SK-N-MC (cell line): ENCODE results near the gene NKX1-1.

Source experiments
- DNase-seq: peaks from one replicate; pipeline ENCODE4 v3.0.0-alpha.2; 2011; ENCODE audit warnings: low read depth, low spot score
- H3K27ac ChIP-seq: fragments of 200-600 bp; sonication (generic); 2 replicates; pipeline ENCODE4 v1.5.1; 2016; ENCODE audit warnings: mixed run types
- H3K36me3 ChIP-seq: fragments of 200-600 bp; sonication (generic); 2 replicates; pipeline ENCODE4 v1.6.1; 2017; ENCODE audit warnings: antibody characterized with exemption, low read length, mixed read lengths; ENCODE audit not compliant: insufficient read depth
- H3K4me3 ChIP-seq: fragments of 200-600 bp; sonication (generic); 2 replicates; pipeline ENCODE4 v1.5.1; 2016
- H3K9ac ChIP-seq: fragments of 200-600 bp; sonication (generic); 2 replicates; pipeline ENCODE4 v1.8.0; 2017; ENCODE audit warnings: mixed run types, mixed read lengths; ENCODE audit not compliant: insufficient read length
- H3K9me3 ChIP-seq: fragments of 200-600 bp; sonication (generic); 2 replicates; pipeline ENCODE4 v1.6.1; 2017; ENCODE audit warnings: low read depth, mild to moderate bottlenecking, antibody characterized with exemption, low read length, moderate library complexity, mixed read lengths
- EZH2 ChIP-seq: fragments of 200-600 bp; sonication (generic); IDR thresholded peaks from one replicate; pipeline ENCODE4 v1.6.1; 2017; ENCODE audit warnings: antibody characterized with exemption
- FOXP2 ChIP-seq: optimal IDR thresholded peaks from 2 replicates; pipeline ENCODE3; 2011; ENCODE audit warnings: mild to moderate bottlenecking, moderate library complexity; ENCODE audit not compliant: insufficient read depth; ENCODE audit errors: extremely low read length, control extremely low read depth
- POLR2AphosphoS5 ChIP-seq: IDR thresholded peaks from 2 replicates; pipeline ENCODE4 v1.6.1; 2012; ENCODE audit warnings: mild to moderate bottlenecking, low read depth, low read length, borderline replicate concordance

NKX1-1 gene

DNA sequence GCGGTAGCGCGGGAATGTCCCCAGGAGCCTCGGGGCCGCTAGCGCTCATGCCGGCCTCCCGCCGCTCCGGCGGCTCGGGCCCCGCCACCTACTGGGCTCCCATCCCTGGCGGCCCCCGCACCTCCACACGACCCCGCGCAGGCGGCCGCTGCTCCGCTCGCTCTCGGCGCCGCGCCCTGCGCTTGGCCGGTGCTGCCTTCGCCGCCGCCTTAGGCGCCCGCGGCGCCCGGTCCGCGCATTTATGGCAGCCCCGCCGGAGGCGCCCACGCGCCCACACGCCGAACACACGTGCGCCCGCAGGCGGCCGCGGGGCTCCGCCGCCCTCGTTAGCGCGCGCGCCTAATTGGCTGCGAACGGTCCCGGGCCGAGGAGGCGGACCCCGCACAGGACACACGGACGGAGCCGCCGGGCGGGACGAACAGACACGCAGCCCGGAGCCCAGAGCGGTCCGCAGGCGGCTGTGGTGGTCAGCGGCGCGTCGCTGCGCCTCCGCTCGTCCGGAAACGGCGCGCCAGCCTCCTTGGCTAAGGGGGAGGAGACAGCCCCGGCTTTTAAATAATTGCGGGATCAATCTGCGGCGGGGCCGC is at the start of gene NKX1-1:
NKX1-1 (minus strand) TSS at position 49 of the 587 bp plus-strand sequence; CDS start at position 49, 0 bp downstream.
- Histone ChIP-seq H3K4me3 (no peak within 1 kb of the TSS), H3K9me3 (no peaks in the 10 kb centered on the region), H3K9ac (no peak within 1 kb of the TSS), H3K36me3 (no peaks in the 10 kb centered on the region), H3K27ac (no peak within 1 kb of the TSS)
- TF ChIP-seq POLR2AphosphoS5 (no peak), EZH2 (no peak), FOXP2 (no peak)
- no peak for DNase-seq

GRCh38 chr4:1453731-1454130 is 47.5 kb upstream of the NKX1-1 start:
- Histone ChIP-seq H3K36me3 (no peaks in the 10 kb centered on the region), H3K9me3 (no peaks in the 10 kb centered on the region), H3K4me3 (no peak overlapping the region), H3K27ac (no peak overlapping the region), H3K9ac (no peak overlapping the region)
- TF ChIP-seq POLR2AphosphoS5 (no peak), EZH2 (no peak), FOXP2 (no peak)
- no peak for DNase-seq

DNA sequence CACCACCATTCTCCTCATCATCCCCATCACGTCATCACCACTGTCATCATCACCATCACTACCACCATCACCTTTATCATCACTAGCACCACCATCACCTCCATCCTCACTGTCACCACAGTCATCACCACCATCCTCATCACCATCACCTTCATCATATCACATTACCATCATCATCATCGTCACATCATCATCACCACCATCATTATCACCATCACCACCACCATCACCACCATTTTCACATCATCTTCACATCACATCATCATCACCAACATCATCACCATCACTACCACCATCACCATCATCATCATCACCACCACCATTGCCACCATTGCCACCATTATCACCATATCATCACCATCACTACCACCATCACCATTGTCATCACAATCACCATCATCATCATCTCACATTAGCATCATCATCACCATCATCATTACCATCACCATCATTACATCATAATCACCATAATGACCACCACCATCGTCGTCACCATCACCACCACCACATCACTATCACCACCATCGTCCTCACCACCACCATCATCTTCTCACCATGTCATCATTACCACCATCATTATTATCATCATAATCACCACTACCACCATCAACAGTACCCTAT is 46.3 kb upstream of the NKX1-1 start:
- Histone ChIP-seq H3K36me3 (no peaks in the 10 kb centered on the region), H3K4me3 (no peak overlapping the region), H3K9ac (no peak overlapping the region), H3K27ac (no peak overlapping the region), H3K9me3 (no peaks in the 10 kb centered on the region)
- no peak for DNase-seq
- TF ChIP-seq POLR2AphosphoS5 (no peak), FOXP2 (no peak), EZH2 (no peak)

DNA sequence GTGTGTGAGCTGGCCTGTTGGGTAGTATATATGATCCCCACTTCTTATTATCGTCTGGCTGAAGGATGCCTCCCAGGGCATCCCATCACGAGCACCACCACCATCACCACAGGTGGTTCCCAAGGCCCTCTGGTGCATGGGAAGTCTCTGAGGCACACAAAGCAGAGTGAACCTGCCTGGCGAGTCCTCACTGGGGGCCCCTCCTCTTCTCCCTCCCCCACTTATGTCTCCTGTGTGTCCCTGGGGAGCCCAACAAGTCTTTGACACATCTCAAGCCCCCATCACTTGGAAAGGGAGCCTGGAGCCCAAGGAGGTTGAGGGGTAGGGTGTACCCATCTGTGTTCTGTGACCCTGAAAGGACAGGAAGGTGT is 45.5 kb upstream of the NKX1-1 start:
- Histone ChIP-seq H3K9me3 (no peaks in the 10 kb centered on the region), H3K4me3 (no peak overlapping the region), H3K27ac (no peak overlapping the region), H3K9ac (no peak overlapping the region), H3K36me3 (no peaks in the 10 kb centered on the region)
- TF ChIP-seq EZH2 (no peak), POLR2AphosphoS5 (no peak), FOXP2 (no peak)
- no peak for DNase-seq

GRCh38 chr4:1451106-1451751 is 45.0 kb upstream of the NKX1-1 start:
- Histone ChIP-seq H3K9me3 (no peaks in the 10 kb centered on the region), H3K36me3 (no peaks in the 10 kb centered on the region), H3K9ac (no peak overlapping the region), H3K4me3 (no peak overlapping the region), H3K27ac (no peak overlapping the region)
- TF ChIP-seq EZH2 (no peak), FOXP2 (no peak), POLR2AphosphoS5 (no peak)
- DNase-seq = no peak

DNA sequence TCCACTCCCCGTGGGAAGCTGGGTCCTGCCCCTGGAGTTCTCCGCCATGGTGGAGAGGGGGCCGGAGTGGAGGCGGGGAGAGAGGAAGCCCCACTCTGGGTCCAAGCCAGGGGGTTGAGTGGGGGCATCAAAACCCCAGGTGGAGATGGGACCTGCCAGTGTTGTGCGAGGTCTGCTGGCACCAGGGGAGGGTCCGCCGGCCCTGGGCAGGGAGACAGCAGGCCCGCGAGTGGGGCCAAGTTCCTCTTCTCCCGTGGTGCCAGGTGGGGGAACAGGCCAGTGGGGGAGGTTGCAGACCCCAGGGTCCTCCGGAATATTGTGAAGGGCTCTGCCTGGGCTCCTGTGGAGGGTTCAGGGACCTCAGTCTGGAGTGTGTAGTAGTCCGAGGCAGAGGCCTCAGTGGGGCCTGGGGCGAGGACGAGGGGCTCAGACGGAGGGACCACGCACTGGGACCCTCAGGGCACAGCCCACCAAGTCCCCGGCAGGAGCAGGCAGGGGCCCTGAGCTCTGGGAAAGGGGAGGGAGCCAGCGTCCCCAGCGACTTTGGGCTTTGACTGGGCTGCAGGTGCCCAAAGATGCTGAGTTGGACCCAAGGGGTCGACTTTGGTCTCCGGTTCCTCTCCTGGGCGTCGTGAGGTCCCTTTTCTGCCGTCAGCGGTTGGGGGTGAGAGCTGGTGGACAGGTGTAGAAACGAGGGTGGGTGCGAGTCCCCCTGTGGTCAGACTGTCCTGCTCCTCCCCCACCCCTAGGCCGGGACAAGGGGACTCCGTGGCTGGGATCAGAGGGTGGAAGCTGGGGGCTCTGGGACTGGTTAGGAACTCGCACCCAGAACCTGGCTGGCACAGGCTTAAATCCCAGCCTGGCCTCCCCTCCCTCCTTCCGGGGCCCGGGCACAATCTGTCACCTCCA is 43.8 kb upstream of the NKX1-1 start:
- Histone ChIP-seq H3K27ac (no peak overlapping the region), H3K4me3 (no peak overlapping the region), H3K9ac (no peak overlapping the region), H3K36me3 (no peaks in the 10 kb centered on the region), H3K9me3 (no peaks in the 10 kb centered on the region)
- TF ChIP-seq EZH2 = no peak
- no peak for TF ChIP-seq POLR2AphosphoS5
- no peak for TF ChIP-seq FOXP2
- DNase-seq = no peak

DNA sequence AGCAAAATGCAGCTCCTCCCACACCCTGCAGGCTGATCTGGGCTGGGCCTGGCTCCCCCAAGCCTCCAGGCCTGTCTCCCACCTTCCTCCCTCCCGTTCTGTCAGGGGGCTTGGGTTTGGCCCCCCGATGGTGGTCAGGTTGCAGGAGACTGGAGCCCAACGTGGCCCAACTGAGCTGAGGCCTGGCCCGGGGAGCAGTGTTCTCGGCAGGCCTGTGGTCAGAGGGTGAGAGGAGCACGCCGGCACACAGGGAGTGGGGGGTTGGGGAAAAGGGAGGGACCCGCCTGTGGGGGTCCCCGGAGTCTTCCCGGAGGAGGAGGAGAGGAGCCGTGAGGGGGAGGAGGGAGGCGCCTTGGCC is 43.2 kb upstream of the NKX1-1 start:
- no peak for DNase-seq
- no peaks in the 10 kb centered on the region for H3K36me3 ChIP-seq
- H3K9ac ChIP-seq = no peak overlapping the region
- H3K4me3 ChIP-seq = no peak overlapping the region
- no peaks in the 10 kb centered on the region for H3K9me3 ChIP-seq
- no peak overlapping the region for H3K27ac ChIP-seq
- no peak for TF ChIP-seq POLR2AphosphoS5
- no peak for TF ChIP-seq FOXP2
- TF ChIP-seq EZH2 = no peak

DNA sequence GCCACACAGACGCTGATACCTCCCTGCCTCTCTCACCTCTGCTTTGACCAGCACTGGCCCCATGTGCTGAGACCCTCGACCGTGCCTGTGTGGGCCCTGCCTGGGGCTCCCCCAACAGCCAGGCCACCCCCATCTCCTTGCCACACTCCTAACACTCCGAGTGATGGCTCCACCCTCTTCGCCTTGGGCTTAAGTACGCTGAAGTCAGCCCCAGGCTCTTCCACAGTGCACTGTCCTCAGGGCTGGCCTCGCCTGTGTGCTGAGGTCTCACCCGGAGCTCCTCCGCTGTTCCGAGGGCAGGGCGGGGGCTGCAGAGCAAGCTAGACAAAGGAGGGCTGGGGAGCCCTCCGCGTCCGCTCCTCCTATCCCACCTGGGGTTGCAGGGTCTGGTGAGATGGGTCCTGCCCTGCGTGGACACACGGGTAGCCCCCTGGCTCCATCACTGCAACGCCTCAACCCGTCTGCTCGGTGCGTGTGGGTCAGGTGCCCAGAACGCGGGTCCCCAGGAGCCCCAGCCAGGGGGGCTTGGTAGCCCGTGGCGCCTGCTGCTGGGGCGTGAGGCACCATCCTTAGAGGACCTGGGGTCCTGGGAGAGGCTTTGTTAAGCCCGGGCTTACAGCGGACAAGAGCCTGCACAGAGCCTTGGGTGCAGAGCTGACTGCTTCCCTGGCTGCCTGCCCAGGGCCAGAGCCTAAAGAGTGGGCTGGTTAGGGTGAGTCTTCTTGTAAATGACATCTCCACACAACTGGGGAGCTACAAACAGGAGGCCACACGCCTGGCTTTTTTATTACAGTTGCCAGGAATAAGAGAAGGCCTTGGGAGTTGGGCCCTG is 42.6 kb upstream of the NKX1-1 start:
- no peaks in the 10 kb centered on the region for H3K36me3 ChIP-seq
- no peak overlapping the region for H3K4me3 ChIP-seq
- H3K9ac ChIP-seq = no peak overlapping the region
- TF ChIP-seq FOXP2 (no peak), POLR2AphosphoS5 (no peak), EZH2 (no peak)
- no peak for DNase-seq
- no peaks in the 10 kb centered on the region for H3K9me3 ChIP-seq
- no peak overlapping the region for H3K27ac ChIP-seq
